Measurements from ENCODE around the gene COBLL1. TPM values are rescaled to one million over a fixed set of nuclear protein-coding genes. Genes with fewer than 3 reads are reported as not detected.

Gene COBLL1
- total and polyA plus RNA-seq, 2 donors (not counting 1 experiment from before 2014, with no cell fraction given) = 10.1 to 11.9 TPM

DNA sequence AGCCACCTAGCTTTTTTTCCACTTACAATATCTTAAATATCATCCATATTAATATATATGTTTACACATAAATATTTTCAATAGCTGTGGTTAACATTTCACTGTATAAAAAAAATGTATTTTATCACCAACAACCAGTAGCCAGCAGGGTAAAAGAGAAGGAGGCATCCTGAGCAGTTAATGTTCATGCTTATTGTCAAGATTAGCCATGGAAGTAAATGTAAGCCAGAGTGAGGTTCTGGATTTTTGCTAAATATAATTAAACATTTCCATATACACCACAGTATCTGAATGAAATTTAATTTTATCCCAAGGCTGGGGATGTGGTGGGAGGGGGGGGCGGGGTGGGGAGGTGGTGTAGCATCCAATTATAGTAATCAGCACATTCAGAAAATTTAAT is 140.1 kb downstream of the COBLL1 start:
- Histone ChIP-seq H3K9me3 (ENCODE audit: control insufficient read depth, insufficient read depth, low read depth, low read length) (no peaks in the 10 kb centered on the region), H3K4me3 (replicated peaks in 1 of 4; ENCODE audit: control extremely low read depth in 1 of 4, insufficient read depth in 1 of 4, low read depth in 3 of 4, low read length in 4 of 4) (no peak overlapping the region), H3K9ac (ENCODE audit: insufficient read depth, low read length) (no peak overlapping the region), H3K4me1 (ENCODE audit: control insufficient read depth, extremely low read depth, insufficient read depth, low read length) (peaks cover 3% of the 10 kb centered on the region), H4K20me1 (ENCODE audit: control insufficient read depth, extremely low read depth, insufficient read depth, low read length) (no peaks in the 10 kb centered on the region), H3K79me2 (ENCODE audit: control insufficient read depth, insufficient read depth, low read length) (no peaks in the 10 kb centered on the region), H2AFZ (ENCODE audit: low read length) (no peak overlapping the region), H3K27ac (ENCODE audit: insufficient read depth, low read length) (no peak overlapping the region), H3K27me3 (ENCODE audit: control insufficient read depth, insufficient read depth, low read length) (no peaks in the 10 kb centered on the region), H3K4me2 (ENCODE audit: extremely low read depth, insufficient read depth, low read length) (no peak overlapping the region), H3K36me3 (ENCODE audit: control insufficient read depth, insufficient read depth, low read length) (no peaks in the 10 kb centered on the region)
- no peak for DNase-seq (ENCODE audit: low read depth in 2 of 2)
- TF ChIP-seq, protein P1, sequence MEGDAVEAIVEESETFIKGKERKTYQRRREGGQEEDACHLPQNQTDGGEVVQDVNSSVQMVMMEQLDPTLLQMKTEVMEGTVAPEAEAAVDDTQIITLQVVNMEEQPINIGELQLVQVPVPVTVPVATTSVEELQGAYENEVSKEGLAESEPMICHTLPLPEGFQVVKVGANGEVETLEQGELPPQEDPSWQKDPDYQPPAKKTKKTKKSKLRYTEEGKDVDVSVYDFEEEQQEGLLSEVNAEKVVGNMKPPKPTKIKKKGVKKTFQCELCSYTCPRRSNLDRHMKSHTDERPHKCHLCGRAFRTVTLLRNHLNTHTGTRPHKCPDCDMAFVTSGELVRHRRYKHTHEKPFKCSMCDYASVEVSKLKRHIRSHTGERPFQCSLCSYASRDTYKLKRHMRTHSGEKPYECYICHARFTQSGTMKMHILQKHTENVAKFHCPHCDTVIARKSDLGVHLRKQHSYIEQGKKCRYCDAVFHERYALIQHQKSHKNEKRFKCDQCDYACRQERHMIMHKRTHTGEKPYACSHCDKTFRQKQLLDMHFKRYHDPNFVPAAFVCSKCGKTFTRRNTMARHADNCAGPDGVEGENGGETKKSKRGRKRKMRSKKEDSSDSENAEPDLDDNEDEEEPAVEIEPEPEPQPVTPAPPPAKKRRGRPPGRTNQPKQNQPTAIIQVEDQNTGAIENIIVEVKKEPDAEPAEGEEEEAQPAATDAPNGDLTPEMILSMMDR (conservative IDR thresholded peaks at IDR 0.05 in 1 of 2, IDR thresholded peaks at IDR 0.05 in 1 of 2; ENCODE audit: low read depth in 1 of 2, low read length in 2 of 2) = no peak
- no peak for TF ChIP-seq EZH2 (IDR thresholded peaks at IDR 0.05; ENCODE audit: low read length, missing control alignments)

DNA sequence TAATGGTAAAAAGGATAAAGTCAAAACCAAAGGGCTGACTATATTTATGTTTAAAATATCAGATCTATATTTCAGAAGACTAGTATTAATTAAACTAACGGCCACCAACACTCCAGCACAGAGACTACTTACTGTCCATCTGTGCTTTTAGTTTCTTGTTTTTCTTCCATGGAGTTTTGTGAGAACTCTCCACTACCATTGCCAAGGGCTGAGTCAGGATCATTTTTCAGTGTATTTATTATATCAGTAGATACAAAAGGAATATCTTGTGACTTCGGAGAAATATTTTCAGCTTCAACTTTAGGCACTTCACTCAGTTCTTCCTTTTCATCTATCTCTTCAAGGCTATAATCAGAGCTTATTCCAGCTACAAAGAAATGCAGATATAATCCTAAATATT is 141.2 kb downstream of the COBLL1 start:
- no peaks in the 10 kb centered on the region for H3K79me2 ChIP-seq (ENCODE audit: control insufficient read depth, insufficient read depth, low read length)
- no peak overlapping the region for H3K4me3 ChIP-seq (replicated peaks in 1 of 4; ENCODE audit: control extremely low read depth in 1 of 4, insufficient read depth in 1 of 4, low read depth in 3 of 4, low read length in 4 of 4)
- no peaks in the 10 kb centered on the region for H3K27me3 ChIP-seq (ENCODE audit: control insufficient read depth, insufficient read depth, low read length)
- no peaks in the 10 kb centered on the region for H3K36me3 ChIP-seq (ENCODE audit: control insufficient read depth, insufficient read depth, low read length)
- H2AFZ ChIP-seq (ENCODE audit: low read length) = no peak overlapping the region
- no peak overlapping the region for H3K9ac ChIP-seq (ENCODE audit: insufficient read depth, low read length)
- H3K9me3 ChIP-seq (ENCODE audit: control insufficient read depth, insufficient read depth, low read depth, low read length) = no peaks in the 10 kb centered on the region
- H3K4me1 ChIP-seq (ENCODE audit: control insufficient read depth, extremely low read depth, insufficient read depth, low read length) = no peaks in the 10 kb centered on the region
- peak in 1 of 2 donors; percentile 39 for DNase-seq (ENCODE audit: low read depth in 2 of 2)
- no peaks in the 10 kb centered on the region for H4K20me1 ChIP-seq (ENCODE audit: control insufficient read depth, extremely low read depth, insufficient read depth, low read length)
- TF ChIP-seq EZH2 (IDR thresholded peaks at IDR 0.05; ENCODE audit: low read length, missing control alignments) = no peak
- TF ChIP-seq, protein P1 (conservative IDR thresholded peaks at IDR 0.05 in 1 of 2, IDR thresholded peaks at IDR 0.05 in 1 of 2; ENCODE audit: low read depth in 1 of 2, low read length in 2 of 2) = no peak
- H3K27ac ChIP-seq (ENCODE audit: insufficient read depth, low read length) = no peak overlapping the region
- no peak overlapping the region for H3K4me2 ChIP-seq (ENCODE audit: extremely low read depth, insufficient read depth, low read length)

DNA sequence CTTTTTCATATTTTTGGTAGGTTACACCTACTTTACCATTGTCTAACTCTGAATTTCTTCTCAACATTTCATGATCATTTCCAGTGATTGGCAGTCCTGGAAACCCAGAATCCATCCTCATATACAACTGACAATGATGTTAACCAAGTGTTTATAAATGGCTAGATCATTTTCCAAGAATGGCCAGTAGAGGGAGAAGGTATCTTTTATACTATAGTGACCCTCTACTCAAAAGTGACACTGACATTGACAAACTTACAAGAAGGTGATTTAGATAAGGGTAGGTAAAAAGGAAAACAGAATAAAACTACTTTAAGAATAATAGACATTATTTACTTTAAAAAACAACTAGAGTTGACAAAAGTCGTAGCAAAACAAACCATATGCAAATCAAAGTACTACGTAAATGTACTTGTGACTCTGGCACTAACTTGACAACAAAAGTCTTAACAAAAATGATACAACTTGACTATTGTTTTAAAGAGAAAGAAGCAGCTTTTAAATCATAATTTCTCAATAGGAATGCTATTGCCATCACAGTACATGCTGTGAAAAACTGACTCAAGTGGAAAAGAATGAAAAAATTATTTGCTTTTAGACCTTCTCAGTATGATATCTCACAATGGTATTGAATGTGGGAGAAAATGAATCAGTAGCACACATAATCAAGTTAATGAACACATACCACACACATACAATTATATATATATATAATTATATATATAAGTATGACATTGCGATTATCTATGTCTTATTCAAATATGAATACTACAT is 143.7 kb downstream of the COBLL1 start:
- no peaks in the 10 kb centered on the region for H3K4me1 ChIP-seq (ENCODE audit: control insufficient read depth, extremely low read depth, insufficient read depth, low read length)
- H3K27me3 ChIP-seq (ENCODE audit: control insufficient read depth, insufficient read depth, low read length) = no peaks in the 10 kb centered on the region
- no peak overlapping the region for H3K4me3 ChIP-seq (replicated peaks in 1 of 4; ENCODE audit: control extremely low read depth in 1 of 4, insufficient read depth in 1 of 4, low read depth in 3 of 4, low read length in 4 of 4)
- no peaks in the 10 kb centered on the region for H3K36me3 ChIP-seq (ENCODE audit: control insufficient read depth, insufficient read depth, low read length)
- no peak for TF ChIP-seq EZH2 (IDR thresholded peaks at IDR 0.05; ENCODE audit: low read length, missing control alignments)
- TF ChIP-seq, protein P1 (conservative IDR thresholded peaks at IDR 0.05 in 1 of 2, IDR thresholded peaks at IDR 0.05 in 1 of 2; ENCODE audit: low read depth in 1 of 2, low read length in 2 of 2) = peak; percentile 33 to 55
- H3K79me2 ChIP-seq (ENCODE audit: control insufficient read depth, insufficient read depth, low read length) = no peaks in the 10 kb centered on the region
- peak in 1 of 2 donors; percentile 2 for DNase-seq (ENCODE audit: low read depth in 2 of 2)
- no peaks in the 10 kb centered on the region for H4K20me1 ChIP-seq (ENCODE audit: control insufficient read depth, extremely low read depth, insufficient read depth, low read length)
- no peak overlapping the region for H2AFZ ChIP-seq (ENCODE audit: low read length)
- H3K9me3 ChIP-seq (ENCODE audit: control insufficient read depth, insufficient read depth, low read depth, low read length) = no peaks in the 10 kb centered on the region
- H3K4me2 ChIP-seq (ENCODE audit: extremely low read depth, insufficient read depth, low read length) = no peak overlapping the region
- no peak overlapping the region for H3K9ac ChIP-seq (ENCODE audit: insufficient read depth, low read length)
- H3K27ac ChIP-seq (ENCODE audit: insufficient read depth, low read length) = no peak overlapping the region

Data from fibroblast of lung (primary cell).